NCI-H2081 (cell line): ENCODE data around the gene SCGB1C2.

ENCODE experiments used
- DNase-seq, 2 experiments: peaks; one replicate each; lab custom pipeline; 2025; lab: John Stamatoyannopoulos, UW

Gene SCGB1C2

DNA sequence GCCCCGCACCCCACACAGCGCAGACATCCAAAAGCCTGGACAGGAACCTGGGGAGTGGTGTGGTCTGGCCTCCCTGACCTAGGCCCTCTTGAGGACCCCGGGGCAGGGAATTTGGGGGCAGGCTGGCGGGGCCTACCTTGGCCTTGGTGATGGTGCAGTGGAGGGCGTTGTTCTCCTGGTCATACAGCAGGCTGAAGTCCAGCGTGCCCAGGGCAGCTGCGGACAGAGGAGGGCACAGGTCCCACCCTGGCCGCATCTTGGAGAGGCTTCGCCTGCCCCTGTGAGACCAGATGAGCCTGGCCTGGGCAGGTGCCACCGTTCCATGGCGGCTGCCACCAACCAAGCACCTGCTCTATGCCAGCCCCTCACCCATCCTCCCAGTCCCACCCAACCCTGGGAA lies 35.0 kb downstream of the SCGB1C2 start:
- no peak for DNase-seq

GRCh38 chr17:173166-173911 lies 36.0 kb downstream of the SCGB1C2 start:
- DNase-seq: no peak

DNA sequence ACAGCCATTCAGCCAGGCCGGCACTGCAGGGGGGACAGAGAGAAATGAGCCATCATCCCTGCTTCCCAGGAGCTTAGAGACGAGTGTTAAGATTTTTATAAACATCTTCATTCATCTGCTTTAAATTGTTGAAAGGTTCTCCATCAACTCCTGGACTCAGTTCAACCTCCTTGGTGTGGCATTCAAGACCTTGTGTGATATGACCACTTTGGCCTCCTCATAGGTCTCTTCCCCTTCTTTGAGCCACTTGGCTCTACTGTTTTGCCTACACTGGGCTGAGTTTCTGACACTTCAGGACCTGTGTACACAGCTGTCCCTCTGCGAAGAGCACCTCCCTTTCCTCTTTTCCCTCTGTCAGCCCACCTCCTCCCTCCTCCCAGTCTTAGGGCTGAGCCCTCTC lies 39.8 kb downstream of the SCGB1C2 start:
- DNase-seq: no peak

DNA sequence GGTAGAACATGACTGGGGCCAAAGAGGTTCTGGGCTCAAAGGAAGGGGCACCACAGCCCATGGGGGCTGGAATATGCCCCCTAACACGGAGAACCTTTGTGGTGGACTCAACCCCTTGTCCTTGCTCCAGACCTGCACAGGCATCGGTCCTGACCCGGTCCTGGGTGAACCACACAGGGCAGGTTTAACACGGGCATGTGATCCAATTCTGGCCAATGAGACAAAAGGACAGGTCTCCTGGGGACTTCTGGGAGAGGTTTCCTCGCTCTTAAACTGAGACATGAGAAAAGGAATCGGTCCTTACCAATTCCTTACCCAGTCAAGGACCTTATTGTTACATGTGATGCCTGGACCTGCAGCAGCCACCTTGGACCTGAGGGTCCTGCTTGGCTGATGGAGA lies 40.4 kb downstream of the SCGB1C2 start:
- DNase-seq: no peak

GRCh38 chr17:178292-179065 lies 41.1 kb downstream of the SCGB1C2 start:
- DNase-seq: no peak

- no peak for DNase-seq
Observed at GRCh38 chr17:179066-179432, 41.7 kb downstream of the SCGB1C2 start.

DNA sequence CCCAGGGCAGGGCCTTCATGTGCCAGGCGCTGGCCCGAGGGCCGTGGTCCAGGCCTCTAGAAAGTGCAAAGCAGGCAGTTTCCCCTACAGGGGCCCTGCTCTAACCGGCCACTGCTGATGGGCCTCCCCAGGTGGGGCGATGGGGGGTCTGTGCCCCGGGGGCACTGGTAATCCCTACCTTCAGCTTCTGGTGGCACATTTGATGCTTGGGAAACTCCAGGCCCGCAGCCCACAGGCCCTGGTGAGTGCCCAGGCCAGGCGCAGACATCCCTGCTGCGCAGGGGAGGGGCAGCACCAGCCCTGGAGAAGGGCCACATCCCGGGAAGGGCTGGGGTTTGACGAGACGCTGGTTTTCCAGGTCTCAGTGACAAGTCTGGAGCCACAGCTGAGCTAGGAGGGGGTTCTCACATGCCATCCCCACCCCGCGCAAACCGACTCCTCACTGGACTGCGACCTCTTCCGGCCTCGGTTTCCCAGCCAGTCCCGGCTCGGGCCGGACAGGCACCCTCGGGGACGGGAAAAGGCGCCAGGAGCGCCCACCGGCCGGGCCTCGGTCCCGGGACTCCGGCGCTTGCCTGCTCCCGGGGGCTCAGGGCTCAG lies 42.5 kb downstream of the SCGB1C2 start:
- no peak for DNase-seq

GRCh38 chr17:180381-181244 lies 43.2 kb downstream of the SCGB1C2 start:
- DNase-seq: no peak

- no peak for DNase-seq
Observed at GRCh38 chr17:181245-182049, 44.1 kb downstream of the SCGB1C2 start, which contains the start of gene DOC2B. Gene DOC2B, minus strand, starts transcription at chr17:181650. Its CDS starts 171 bp downstream, at chr17:181479.

DNA sequence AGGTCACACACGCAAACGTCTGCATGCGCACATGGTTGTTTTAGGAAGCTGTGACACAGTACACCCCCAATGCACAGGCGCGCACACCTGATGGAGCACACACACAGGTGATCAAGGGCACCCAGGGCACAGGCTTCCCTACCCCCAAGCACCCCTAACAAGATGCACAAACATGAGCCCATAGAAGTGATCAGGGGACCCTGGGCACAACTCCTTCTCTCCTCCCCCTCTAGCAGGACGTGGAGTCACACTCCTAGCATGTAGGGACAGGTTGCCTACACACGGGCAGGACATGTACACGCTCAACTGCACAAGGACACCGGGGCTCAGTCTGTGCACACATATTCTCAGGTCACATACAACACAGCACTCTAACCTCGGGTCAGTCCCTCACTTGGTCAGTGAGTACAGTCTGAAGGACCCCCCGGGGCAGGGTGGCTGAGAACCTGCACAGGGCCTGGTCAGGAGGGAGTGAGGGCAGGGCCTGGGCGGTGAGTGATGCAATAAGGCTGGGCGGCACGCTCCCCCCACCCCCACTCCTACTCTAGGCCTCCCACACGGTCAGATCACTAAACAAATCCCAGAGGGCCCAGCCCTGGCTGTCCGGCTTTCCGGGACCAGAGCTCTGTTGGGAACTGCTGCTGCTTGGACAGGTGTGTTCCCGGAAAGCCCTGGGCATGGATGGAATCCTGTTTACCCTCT lies 44.8 kb downstream of the SCGB1C2 start:
- no peak for DNase-seq

- no peak for DNase-seq
Observed at GRCh38 chr17:183021-183420, 45.7 kb downstream of the SCGB1C2 start.

DNA sequence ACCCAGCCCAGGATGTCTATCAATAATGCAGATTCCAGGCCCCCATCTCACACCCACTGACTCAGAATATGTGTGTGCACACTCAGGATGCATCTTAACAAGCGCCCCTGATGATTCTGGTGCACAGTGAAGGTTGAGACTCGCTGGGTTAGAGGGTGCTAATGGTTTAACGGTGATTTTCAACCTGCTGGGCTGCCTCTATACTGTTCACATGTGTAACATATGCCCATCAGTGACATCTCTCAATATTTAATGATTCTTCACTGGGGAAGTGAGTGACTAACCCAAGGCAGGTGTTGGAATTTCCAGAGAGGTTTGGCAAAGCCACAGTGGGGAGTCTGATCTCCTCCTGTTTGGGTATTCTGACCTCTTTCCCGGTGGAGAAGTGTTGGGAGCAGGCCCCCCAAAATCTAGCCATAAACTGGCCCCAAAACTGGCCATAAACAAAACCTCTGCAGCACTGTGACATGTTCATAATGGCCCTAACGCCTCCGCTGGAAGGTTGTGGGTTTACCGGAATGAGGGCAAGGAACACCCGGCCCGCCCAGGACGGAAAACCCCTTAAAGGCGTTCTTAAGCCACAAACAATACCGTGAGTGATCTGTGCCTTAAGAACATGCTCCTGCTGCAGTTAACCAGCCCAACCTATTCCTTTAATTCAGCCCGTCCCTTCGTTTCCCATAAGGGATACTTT lies 48.2 kb downstream of the SCGB1C2 start:
- no peak for DNase-seq

DNA sequence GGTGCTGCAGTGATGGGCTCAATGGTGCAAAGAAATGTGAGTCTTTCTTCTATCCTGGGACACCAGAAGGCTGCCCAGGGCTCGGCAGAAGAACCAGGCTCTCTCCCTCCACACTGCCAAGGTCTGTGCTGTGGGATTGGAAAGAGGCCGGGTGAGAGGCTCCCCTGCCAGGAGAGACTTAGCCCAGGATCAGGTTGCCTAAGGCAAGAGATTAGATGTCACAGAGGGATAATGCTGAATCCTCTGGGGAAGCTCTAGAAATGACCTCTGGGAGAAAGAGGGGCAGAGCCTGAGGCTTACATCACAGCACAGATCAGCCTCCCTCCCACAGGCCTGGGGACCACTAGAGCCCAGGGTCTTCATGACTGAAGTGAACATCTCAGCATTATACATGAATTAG lies 49.8 kb downstream of the SCGB1C2 start:
- DNase-seq: no peak
